Loucy (cell line): ENCODE measurements around the gene KAT2B.

Experiments used
- H2AFZ ChIP-seq: fragments of 200-600 bp; sonication (generic); 2 replicates; pipeline ENCODE4 v1.6.0; 2016; ENCODE audit warnings: antibody characterized with exemption, mild to moderate bottlenecking, low read length, moderate library complexity
- H3F3A ChIP-seq: fragments of 200-600 bp; 2 replicates; pipeline ENCODE4 v1.6.0; 2016; ENCODE audit warnings: antibody characterized with exemption, low read depth, mild to moderate bottlenecking
- H3K27me3 ChIP-seq: fragments of 200-600 bp; sonication (generic); 2 replicates; pipeline ENCODE4 v1.6.1; 2014; ENCODE audit warnings: low read length, mild to moderate bottlenecking; ENCODE audit not compliant: insufficient read depth, poor library complexity, severe bottlenecking
- H3K36me3 ChIP-seq: fragments of 200-600 bp; sonication (generic); 2 replicates; pipeline ENCODE4 v1.6.1; 2016; ENCODE audit warnings: low read length; ENCODE audit not compliant: insufficient read depth
- H3K4me1 ChIP-seq: fragments of 200-600 bp; sonication (generic); 2 replicates; pipeline ENCODE4 v1.5.1; 2014; ENCODE audit warnings: low read length, mild to moderate bottlenecking; ENCODE audit not compliant: insufficient read depth, poor library complexity, severe bottlenecking
- H3K4me2 ChIP-seq: fragments of 200-600 bp; sonication (generic); 2 replicates; pipeline ENCODE4 v1.6.0; 2014; ENCODE audit warnings: antibody characterized with exemption, low read length, low read depth, mild to moderate bottlenecking; ENCODE audit not compliant: poor library complexity, severe bottlenecking
- H3K4me3 ChIP-seq: fragments of 200-600 bp; sonication (generic); 2 replicates; pipeline ENCODE4 v1.5.1; 2014; ENCODE audit warnings: low read length, mild to moderate bottlenecking, mixed read lengths; ENCODE audit not compliant: poor library complexity, severe bottlenecking
- H3K79me2 ChIP-seq: fragments of 200-600 bp; sonication (generic); 2 replicates; pipeline ENCODE4 v1.6.1; 2014; ENCODE audit warnings: low read length; ENCODE audit not compliant: insufficient read depth
- H3K9ac ChIP-seq: fragments of 200-600 bp; sonication (generic); 2 replicates; pipeline ENCODE4 v1.6.0; 2014; ENCODE audit warnings: mild to moderate bottlenecking, low read depth, low read length, moderate library complexity; ENCODE audit not compliant: poor library complexity, severe bottlenecking
- H3K9me2 ChIP-seq: fragments of 200-600 bp; sonication (generic); replicated peaks from 2 replicates; pipeline ENCODE4 v1.6.1; 2016; ENCODE audit warnings: low read depth, low read length, mixed read lengths
- H3K9me3 ChIP-seq: fragments of 200-600 bp; sonication (generic); 2 replicates; pipeline ENCODE4 v1.6.1; 2014; ENCODE audit warnings: mild to moderate bottlenecking, antibody characterized with exemption, low read length, low read depth; ENCODE audit not compliant: insufficient read depth
- H4K20me1 ChIP-seq: fragments of 200-600 bp; sonication (generic); 2 replicates; pipeline ENCODE4 v1.6.0; 2014; ENCODE audit warnings: antibody characterized with exemption, low read length, mild to moderate bottlenecking; ENCODE audit not compliant: insufficient read depth, poor library complexity, severe bottlenecking
- EZH2phosphoT487 ChIP-seq: fragments of 200-600 bp; IDR thresholded peaks from 2 replicates; pipeline ENCODE4 v1.6.1; 2018; ENCODE audit warnings: antibody characterized with exemption, mild to moderate bottlenecking, moderate library complexity, borderline replicate concordance
- TF ChIP-seq, protein P1 (sequence below): fragments of 200-600 bp; sonication (generic); conservative IDR thresholded peaks from 2 replicates; pipeline ENCODE4 v1.5.1; 2014; ENCODE audit warnings: mild to moderate bottlenecking, antibody characterized with exemption, low read length

KAT2B gene

DNA sequence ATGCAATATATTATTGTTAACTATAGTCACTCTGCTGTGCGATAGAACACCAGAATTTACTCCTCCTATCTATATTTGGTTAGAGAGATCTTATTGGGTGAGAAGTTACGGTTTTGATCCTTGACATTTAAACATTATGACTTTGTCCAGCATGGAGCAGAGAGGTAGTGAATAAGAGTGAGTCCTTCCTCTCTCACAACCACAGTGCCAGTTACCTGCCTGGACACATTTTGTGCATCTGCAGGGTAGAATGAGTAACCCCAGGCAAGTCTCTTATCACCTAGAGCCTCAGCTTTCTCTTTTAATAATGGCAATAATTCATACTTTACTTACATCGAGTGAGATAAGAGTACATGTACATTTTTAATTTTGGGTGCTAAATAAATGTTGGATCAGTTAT is 24.1 kb downstream of the KAT2B start:
- no peaks in the 10 kb centered on the region for H3K9me3 ChIP-seq
- H4K20me1 ChIP-seq = peaks cover 8% of the 10 kb centered on the region
- peaks cover 27% of the 10 kb centered on the region; the same call in 1 of the 2 replicates for H3K79me2 ChIP-seq
- TF ChIP-seq EZH2phosphoT487 = no peak
- TF ChIP-seq, protein P1, sequence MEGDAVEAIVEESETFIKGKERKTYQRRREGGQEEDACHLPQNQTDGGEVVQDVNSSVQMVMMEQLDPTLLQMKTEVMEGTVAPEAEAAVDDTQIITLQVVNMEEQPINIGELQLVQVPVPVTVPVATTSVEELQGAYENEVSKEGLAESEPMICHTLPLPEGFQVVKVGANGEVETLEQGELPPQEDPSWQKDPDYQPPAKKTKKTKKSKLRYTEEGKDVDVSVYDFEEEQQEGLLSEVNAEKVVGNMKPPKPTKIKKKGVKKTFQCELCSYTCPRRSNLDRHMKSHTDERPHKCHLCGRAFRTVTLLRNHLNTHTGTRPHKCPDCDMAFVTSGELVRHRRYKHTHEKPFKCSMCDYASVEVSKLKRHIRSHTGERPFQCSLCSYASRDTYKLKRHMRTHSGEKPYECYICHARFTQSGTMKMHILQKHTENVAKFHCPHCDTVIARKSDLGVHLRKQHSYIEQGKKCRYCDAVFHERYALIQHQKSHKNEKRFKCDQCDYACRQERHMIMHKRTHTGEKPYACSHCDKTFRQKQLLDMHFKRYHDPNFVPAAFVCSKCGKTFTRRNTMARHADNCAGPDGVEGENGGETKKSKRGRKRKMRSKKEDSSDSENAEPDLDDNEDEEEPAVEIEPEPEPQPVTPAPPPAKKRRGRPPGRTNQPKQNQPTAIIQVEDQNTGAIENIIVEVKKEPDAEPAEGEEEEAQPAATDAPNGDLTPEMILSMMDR = no peak
- no peaks in the 10 kb centered on the region; the same call in 1 of the 2 replicates for H3F3A ChIP-seq
- no peak overlapping the region for H3K9ac ChIP-seq
- no peak overlapping the region for H2AFZ ChIP-seq
- H3K4me1 ChIP-seq = peaks cover 18% of the 10 kb centered on the region
- no peaks in the 10 kb centered on the region for H3K9me2 ChIP-seq
- H3K36me3 ChIP-seq = no peaks in the 10 kb centered on the region
- no peak overlapping the region for H3K4me2 ChIP-seq
- no peak overlapping the region for H3K4me3 ChIP-seq
- H3K27me3 ChIP-seq = no peaks in the 10 kb centered on the region

DNA sequence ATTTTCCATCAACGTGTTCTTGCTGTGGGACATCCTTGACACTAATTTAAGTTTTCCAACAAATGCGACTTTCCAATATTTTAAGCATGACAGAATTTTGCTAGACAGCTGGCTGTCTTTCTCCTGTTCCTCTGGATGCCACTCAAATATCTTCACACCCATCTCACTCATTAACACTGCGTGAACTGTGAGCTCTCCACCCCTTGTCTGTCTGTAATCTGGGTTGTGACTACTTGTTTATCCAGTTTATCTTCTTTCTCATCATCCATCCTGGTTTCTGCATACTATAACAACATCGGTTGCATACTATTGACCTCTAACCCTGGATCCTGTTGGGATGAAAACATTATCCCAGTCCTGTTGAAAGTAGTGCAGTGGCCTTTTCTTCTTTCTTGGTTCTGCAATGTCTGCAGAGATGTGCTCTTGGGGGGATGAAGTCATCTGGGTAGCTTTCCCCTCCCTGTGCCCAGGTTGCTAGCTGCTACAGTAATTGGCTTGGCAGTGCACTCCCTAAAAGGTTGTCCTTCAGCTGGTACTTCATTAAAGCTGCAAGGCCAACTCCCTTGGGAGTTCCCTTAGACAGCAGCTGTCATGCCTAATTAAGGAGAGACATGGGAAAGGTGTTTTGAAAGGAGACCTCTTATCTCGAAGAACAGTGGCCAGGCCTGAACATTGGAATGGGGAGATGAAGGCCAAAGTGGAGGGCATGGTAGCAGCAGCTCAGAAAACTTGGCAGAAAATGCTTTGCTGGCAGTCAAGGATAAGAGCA is 24.7 kb downstream of the KAT2B start:
- Histone ChIP-seq H3F3A (no peaks in the 10 kb centered on the region; the same call in 1 of the 2 replicates), H3K9me2 (no peaks in the 10 kb centered on the region), H2AFZ (no peak overlapping the region), H3K9me3 (no peaks in the 10 kb centered on the region), H3K36me3 (no peaks in the 10 kb centered on the region), H3K4me3 (no peak overlapping the region), H3K9ac (no peak overlapping the region), H3K79me2 (peaks cover 26% of the 10 kb centered on the region; the same call in 1 of the 2 replicates), H4K20me1 (peaks cover 8% of the 10 kb centered on the region), H3K27me3 (no peaks in the 10 kb centered on the region), H3K4me1 (peaks cover 18% of the 10 kb centered on the region), H3K4me2 (no peak overlapping the region)
- TF ChIP-seq EZH2phosphoT487 = no peak
- TF ChIP-seq, protein P1 = no peak

DNA sequence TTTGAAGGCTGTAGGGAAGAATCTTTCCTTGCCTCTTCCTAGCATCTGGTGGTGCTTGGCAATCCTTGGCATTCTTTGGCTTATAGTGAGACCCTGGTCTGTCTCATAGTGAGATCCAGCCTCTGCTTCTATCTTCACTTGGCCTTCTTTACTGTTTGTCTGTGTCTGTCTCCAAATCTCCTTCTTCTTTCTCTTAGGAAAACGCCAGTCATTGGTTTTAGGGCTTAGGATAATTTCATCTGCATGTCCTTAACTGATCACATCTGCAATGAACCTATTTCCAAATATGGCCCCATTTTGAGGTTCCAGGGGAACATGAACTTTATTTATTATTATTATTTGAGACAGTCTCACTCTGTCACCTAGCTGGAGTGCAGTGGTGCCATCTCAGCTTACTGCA is 25.8 kb downstream of the KAT2B start:
- no peak overlapping the region for H2AFZ ChIP-seq
- H3K9me2 ChIP-seq = no peaks in the 10 kb centered on the region
- TF ChIP-seq EZH2phosphoT487 = no peak
- TF ChIP-seq, protein P1 = no peak
- H3K27me3 ChIP-seq = no peaks in the 10 kb centered on the region
- peaks cover 15% of the 10 kb centered on the region for H3K4me1 ChIP-seq
- no peaks in the 10 kb centered on the region for H3K9me3 ChIP-seq
- H3K79me2 ChIP-seq = peaks cover 27% of the 10 kb centered on the region; the same call in 1 of the 2 replicates
- no peak overlapping the region for H3K4me2 ChIP-seq
- no peak overlapping the region for H3K9ac ChIP-seq
- H3K36me3 ChIP-seq = no peaks in the 10 kb centered on the region
- H4K20me1 ChIP-seq = peaks cover 8% of the 10 kb centered on the region
- no peak overlapping the region for H3K4me3 ChIP-seq
- H3F3A ChIP-seq = no peaks in the 10 kb centered on the region; the same call in 1 of the 2 replicates
